Mucosa of gallbladder (tissue), 1 donor: ENCODE data around the gene SLC38A5. TPM values are rescaled to one million over a fixed set of nuclear protein-coding genes. Genes with fewer than 3 reads are reported as not detected.
"Not testable (repeated sequence)": the region's sequence is repeated elsewhere in the genome, so short reads cannot be mapped to it uniquely, and the experiment has no call there.

Experiments used
- DNase-seq: peaks from one replicate; pipeline ENCODE4 v3.0.0-alpha.2; 2020; ENCODE audit warnings: low spot score
- total RNA-seq: library from RNA; stranded (reverse); gene quantifications from one replicate; pipeline ENCODE4 v1.2.1, GENCODE V29; 2021
- donor health status: DM: no; HTN: no; CAD: no.

The SLC38A5 gene
- total RNA-seq, result 3.8 TPM

DNA sequence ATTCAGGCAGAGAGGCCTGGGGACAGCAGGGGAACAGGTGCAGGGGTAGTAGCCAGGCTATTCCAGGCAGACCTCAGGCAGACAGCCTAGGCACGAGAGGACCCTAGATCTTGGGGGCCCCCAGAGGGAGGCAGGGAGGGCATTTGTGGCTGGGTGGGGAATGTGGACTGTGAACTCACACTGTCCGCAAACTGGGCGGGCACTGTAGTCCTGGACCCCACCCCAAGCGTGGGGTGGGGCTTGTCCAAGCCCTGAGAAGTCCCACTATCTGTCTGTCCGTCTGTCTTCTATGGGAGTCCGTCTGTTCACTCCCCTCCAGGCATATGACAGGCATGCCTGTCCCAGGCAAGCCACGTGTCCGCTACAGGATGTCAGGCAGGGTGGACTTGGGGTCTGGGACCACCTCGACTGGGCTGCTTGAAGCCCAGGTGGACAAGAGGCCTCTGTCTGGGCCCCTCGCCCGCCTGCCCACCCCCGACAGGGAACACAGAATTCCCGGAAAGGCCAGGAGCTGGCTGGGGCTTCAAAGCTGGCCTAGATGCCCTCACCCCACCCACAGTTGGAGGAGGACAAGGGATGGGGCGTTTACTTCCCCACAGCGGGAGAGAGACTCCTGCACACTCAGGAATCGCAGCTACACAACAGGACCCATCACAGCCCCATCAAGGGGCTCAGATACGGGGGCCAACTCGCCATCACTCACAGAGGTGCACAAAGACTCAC lies at the start of gene SLC38A5:
SLC38A5 (minus strand) TSS at position 151 of the 723 bp plus-strand sequence. CDS start 2,336 bp downstream, outside the sequence.
- no peak for DNase-seq

DNA sequence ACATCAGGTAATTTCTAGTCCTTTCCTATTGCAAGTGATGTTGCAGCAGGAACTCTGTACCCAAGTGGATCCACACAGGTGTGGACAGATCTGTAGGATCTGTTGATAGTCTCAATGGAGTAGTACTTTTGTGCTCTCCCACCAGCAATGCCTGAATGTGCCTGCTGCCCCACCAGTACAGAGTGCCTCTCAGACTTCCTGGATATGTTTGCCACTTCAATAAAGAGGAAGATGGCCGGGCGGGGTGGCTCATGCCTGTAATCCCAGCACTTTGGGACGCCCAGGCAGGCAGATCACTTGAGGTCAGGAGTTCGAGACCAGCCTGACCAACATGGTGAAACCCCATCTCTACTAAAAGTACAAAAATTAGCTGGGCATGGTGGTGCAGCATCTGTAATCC lies 49.4 kb upstream of the SLC38A5 start:
- DNase-seq, result not testable (repeated sequence)

DNA sequence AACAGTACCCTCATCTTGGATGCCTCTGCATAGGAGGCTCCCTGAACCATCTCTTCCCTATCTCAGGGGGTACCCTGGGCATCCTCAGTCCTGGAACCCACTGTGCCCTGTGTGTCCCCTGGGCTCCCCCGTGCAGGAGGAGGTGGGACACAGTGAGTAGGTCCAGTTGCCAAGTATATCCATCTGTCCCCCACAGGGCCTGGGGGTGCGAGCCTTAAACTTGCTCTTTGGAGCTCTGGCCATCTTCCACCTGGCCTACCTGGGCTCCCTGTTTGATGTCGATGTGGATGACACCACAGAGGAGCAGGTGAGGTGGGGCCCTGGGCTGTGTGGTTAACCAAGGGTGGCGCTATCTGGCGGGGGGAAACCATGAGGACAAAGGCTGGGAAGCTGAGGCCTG lies 46.9 kb upstream of the SLC38A5 start:
- DNase-seq, result no peak

DNA sequence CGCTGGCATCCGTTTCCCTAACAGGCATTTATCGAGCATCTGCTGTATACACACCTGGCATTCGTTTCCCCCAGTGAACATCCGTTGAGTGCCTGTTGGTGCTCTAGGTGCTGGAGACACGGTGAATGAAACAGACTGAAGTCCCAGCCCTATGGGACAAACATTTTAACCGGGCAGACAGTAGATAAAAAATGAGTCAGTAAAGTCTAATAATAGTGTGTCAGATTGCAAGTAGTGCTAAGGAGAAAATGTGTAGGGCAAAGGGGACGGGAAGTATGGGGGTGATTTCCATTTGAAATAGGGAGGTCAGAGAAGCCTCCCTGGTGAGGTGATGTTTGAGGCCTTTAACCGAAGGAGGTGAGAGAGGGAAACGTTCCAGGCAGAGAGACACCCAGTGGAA lies 46.2 kb upstream of the SLC38A5 start:
- DNase-seq, result no peak

DNA sequence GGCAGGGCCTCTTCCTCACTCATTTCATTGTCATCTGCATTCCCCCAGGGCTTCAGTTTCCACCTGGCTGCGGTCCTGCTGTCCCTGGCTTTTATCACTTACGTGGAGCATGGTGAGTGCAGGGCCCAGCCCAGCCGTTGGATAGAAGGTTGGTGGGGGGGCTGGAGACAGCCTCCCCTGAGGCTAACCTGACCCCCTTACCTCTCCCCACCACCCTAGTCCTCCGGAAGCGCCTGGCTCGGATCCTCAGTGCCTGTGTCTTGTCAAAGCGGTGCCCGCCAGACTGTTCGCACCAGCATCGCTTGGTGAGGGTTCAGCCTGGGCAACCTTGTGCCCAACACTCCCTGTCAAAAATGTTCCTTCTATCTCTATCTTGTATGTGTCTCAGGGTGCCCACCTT lies 45.8 kb upstream of the SLC38A5 start:
- no peak for DNase-seq

DNA sequence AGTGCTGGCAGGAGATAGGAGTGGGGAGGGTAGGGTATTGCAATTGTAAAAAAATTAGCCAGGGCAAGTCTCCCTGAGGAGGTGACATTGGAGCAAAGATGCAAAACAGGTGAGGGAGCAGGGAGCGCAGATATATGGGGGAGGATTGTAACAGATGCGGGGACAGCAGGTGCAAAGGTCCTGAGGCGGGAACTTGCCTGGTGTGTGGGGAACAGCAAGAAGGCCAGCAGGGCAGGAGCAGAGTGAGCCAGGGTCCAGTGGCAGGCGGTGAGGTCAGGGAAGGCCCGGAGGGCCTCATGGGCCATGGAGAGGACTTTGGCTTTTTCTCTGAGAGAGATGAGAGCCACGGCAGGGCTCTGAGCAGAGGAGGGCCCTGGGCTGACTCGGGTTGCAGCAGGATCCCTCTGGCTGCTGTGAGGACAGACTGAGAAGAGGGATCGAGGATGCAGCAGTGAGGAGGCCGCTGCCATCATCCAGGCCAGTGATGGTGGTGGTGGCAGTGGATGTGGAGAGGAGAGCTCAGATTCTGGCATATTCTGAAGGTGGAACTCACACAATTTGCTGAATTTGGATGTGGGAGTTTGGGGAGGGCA lies 44.9 kb upstream of the SLC38A5 start:
- no peak for DNase-seq

DNA sequence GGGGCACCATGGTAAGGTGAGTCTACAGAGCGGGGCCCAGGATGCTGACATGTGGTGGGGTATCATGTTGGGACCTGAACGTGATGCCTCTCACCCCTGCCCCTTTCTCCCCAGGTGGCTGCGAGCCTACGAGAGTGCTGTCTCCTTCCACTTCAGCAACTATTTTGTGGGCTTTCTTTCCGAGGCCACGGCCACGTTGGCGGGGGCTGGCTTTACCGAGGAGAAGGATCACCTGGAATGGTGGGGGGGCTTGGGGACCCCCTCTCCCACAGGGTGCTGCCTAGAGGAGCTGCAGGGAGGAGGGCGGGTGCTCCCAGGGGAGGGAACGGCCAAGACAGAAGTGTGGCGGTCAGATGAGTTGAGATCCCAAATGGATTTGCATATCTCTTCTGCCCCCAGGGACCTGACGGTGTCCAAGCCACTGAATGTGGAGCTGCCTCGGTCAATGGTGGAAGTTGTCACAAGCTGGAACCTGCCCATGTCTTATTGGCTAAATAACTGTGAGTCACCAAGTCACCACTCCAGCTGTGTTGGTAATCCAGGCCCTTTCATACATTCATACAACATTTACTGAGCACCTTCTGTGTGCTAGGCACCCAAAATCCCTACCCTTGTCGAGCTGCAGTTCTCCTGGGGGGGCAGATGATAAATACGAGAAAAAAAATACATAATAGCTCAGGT lies 44.2 kb upstream of the SLC38A5 start:
- DNase-seq, result no peak

DNA sequence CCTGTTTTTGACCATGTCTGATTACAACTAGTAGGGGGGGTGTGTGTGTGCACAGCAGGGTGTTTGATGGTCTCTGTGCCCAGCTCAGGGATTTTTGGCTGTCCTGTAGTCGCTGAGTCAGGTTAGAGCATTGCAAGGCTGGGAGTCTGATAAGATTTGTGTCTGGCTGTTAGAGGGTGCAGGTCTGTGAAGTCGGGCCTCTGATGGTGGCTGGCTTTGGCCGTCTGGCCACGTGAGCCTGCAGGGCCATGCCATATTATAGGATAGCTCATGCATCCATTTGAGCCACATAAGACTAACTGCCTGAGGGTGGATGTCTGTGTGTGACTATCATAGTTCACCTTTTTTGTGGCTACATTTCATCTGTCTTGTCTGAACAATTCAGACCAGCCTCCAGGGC lies 43.6 kb upstream of the SLC38A5 start:
- DNase-seq, result no peak

DNA sequence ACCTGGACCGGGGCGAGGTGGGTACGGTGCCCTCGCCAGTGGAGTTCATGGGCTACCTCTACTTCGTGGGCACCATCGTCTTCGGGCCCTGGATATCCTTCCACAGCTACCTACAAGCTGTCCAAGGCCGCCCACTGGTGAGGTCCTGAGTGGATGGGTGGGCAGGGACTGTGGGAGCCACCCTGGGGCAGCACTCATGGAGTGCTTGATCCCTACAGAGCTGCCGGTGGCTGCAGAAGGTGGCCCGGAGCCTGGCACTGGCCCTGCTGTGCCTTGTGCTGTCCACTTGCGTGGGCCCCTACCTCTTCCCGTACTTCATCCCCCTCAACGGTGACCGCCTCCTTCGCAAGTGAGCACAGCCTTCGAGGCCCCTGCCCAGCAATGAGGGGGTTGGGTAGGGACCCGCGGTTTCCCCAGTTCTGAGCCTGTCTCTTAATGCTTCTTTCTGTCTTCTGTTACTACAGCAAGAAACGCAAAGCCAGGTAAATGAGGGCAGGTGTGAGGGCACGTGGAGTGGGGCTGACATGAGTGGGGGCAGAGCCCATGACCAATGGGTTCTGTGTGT lies 42.4 kb upstream of the SLC38A5 start:
- no peak for DNase-seq

DNA sequence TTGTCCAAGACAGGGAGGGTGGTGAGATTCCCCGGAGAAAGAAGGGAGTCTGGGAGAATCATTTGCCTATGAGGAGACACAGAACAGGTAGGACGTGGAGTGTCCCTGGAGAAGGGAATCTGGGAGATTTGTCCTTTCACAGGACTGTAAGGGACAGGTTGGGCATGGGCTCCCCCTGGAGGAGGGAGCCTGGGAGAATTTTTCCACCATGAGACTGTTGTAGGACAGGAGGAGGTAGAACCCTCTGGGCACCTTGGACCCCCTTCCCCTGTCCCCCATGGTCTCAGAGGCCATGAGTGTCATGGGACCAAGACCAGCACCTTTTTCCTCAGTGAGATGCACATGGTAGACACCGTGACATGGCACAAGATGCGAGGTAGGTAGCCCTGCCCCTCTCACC lies 41.5 kb upstream of the SLC38A5 start:
- no peak for DNase-seq

DNA sequence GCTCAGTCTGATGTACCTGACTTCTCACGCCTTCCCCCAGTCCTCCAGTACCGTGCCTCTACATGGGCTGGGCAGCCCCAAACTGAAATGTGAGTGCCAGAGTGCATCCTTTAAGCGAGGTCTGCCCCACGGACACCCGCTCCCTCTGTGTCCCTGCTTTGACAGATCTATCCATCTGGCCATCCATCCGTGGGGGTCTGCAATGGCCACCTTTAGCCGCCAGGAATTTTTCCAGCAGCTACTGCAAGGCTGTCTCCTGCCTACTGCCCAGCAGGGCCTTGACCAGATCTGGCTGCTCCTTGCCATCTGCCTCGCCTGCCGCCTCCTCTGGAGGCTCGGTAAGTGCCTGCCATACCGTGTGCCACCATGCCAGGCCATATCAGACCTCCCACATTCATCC lies 39.6 kb upstream of the SLC38A5 start:
- no peak for DNase-seq

DNA sequence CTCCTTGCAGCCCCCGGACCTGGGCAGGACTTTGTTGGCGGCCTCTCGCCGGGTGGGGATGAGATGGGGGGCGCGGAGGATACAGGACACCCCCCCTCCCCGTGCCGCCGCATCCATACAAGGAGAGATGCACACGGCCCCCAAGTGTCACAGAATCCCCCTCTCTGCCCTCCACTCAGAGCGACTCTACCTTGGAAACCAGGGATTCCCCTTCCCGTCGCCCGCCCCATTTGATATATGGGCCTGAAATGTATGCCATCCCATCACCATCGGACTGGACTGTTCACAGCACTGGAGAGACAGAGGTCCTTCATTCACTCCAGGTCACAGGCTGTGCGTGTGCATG lies 39.2 kb upstream of the SLC38A5 start:
- no peak for DNase-seq

DNA sequence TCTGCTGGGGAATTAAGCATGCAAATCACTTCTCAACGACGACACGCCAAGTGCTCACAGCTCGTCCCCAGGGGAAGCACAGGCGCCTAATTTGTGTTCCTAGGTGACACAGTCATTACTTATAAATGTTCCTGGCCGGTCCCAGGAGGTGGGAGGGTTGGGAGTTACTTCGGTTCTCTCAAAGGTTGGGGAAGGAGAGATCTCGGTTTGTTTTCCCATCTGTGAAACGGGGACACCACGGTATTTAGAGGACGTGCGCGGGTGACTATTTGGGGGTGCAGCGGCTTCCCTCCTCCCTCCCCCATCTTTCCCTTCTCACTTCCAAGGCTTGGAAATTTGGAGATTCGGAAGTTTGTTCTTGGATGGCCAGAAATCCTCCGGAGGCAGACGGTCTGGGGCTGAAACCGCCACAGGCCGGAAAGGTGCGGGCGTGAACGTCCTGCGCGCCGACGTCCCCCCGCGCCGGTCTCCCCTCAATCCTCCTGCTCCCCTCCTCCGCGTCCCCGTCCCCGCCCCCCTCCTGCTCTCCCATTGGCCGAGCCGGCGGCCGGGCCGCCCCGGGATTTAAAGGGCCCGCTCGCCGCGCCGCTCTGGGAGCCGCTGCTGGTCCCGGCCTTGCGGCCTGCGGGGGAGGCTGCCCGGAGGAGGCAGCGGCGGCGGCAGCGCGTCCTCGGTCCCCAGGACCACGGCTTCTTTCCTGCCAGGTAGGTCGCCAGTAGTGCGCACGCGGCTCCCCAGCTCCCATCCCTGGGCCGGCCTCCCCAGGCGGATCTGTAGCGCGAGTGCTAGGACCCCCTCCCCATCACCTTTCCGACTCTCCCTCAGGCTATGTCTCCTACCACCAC lies 38.6 kb upstream of the SLC38A5 start, which contains the start of gene PORCN:
PORCN (plus strand) TSS at position 593 of the 845 bp plus-strand sequence. CDS start 829 bp downstream, outside the sequence.
- DNase-seq, result peak; percentile 75

DNA sequence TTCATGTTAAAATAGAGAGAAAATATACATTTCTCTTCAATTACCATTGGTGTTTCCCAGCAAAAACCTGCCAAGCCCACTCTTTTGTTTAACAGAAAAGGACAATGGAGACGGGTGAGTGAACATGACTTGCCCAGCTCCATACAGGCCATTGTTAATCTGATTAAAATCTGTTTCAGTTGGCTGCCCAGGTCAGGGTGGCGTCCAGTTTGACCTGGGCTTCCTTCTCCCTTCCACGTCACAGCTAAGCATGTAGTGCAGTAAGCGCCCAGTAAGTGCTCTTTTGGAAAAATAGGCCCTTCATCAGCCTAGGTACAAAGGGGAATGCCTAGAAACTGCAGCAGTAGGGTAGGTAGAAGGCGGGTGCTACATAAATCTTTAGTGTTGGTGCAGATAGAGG lies 37.2 kb upstream of the SLC38A5 start:
- no peak for DNase-seq

DNA sequence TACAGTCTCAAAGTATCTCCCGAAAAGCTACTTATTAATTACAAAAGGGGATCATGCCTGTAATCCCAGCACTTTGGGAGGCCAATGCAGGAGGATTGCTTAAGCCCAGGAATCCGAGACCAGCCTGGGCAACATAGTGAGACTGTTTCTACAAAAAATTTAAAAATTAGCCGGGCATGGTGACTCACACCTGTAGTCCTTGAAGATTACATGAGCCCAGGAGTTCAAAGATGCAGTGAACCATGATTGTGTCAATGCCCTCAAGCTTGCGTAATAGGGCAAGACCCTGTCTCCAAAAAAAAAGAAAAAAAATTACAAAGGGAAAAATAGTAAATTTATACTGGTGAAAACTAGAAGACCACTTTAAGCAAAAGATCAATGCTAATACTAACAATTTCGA lies 35.4 kb upstream of the SLC38A5 start:
- DNase-seq, result no peak

DNA sequence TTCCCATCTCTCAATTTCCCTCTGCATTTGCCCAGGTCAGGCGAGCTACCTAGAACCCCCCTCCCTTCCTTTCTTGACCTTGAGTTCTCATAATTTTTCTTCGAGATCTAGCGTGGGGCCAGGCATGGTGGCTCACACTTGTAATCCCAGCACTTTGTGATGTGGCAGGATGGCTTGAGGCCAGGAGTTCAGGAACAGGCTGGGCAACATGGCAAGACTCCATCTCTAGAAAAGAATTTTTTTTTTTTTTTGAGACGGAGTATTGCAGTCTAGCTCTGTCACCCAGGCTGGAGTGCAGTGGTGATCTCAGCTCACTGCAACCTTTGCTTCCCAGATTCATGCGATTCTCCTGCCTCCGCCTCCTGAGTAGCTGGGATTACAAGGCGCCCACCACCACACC lies 34.2 kb upstream of the SLC38A5 start:
- DNase-seq, result no peak

DNA sequence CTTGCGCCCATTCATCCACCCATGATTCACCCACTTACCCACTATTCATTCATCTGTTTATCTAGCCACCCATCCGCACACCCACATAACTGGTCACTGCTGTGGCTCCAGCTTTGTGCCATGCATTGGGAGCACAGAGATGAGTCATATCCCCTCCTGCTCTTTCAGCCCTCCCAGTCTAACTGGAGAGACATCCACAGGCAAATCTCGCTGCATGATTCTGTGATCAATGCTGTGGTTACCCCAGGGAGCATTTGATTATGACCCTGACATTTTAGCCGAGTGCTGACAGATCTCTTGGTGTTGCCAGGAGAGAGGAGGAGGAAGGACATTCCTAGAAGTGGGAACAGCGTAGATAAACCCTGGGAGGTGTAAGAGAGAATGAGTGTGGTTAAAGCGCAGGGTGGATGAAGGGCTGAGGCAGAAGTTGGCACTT lies 28.3 kb upstream of the SLC38A5 start:
- DNase-seq, result no peak

DNA sequence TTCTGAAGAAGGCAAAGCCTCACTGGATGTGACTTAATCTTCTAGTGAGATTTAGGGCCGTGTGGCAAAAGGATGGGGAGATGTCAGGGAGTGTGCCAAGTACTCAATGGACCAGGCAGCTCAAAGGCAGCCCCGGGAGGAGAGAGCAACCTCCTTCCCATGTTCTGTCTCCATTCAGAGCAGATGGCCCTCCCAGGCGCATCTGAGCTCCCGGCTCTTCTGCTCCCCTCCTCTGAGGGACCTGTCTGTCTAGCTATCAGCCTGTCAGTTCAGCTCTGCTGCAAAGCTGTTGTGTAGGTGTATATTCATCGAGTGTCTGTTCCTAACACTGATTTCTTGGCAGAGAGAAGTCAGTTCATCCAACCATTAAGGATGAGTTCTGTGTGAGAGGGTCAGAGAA lies 27.8 kb upstream of the SLC38A5 start:
- DNase-seq, result no peak

DNA sequence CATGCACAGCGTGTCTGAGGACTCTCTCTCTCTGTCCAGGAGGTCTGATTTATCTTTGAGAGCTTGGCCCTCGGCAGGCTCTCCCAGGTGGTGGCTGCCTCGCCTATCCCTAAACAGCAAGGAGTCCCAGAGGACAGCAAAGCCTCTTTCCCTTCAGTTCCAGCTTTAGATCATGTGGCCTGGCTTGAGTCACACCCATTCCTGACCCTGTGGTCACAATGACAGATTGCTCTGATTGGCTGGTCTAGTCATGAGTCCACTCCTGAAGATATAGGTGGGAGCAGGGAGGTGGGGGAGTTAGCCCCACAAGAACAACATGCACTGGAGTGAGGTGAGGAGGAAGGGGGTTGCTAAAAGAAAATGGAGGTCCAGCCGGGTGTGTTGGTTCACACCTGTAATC lies 26.6 kb upstream of the SLC38A5 start:
- no peak for DNase-seq

DNA sequence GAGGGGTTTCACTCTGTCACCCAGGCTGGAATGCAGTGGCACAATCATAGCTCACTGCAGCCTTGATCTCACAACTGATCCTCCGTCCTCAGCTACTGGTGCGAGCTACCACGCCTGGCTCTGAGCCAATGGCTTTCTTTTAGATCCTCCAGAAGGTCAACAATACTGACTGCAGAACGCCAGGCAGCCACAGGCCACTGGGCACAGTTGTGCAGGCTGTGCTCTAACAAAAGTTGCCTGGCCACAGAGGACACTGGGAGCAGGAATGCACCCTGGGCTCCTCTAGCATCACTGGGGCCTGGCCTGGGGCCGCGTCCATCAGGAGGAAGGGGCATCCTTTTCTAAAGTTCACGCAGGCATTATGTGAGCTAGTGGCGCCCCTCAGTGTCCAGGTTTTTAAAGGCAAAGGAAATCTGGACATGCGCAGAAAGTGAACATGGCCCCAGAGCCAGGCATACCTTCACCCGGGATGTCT lies 23.9 kb upstream of the SLC38A5 start:
- no peak for DNase-seq

DNA sequence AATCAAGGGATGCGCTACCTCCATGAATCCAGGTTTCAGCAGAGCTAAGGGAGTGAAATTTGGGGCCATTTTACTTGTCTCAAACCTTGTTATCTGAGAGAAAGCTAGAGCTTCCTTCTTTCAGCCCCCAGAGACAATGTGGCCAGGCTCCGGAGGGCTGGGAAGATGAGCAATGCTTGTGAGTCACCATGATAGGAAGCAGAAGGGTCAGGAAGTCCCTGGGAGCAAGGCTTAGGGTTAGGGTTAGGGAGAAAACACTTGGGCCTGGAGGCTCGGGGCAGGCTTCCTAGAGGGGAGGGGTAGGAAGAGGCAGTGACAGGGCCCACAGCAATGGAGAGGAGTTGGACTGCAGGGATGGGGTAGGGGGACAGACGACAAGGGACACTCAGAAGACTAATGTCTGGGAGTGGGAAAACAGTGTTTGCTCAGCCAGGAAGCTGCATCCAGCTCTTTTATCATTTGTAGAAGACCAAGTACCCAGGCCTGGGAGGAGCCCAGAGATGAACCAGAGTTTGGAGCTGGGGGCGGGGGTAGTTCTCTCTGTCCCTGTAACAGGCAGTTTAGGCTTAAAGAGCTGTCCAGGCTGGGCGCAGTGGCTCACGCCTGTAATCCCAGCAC lies 22.3 kb upstream of the SLC38A5 start:
- DNase-seq, result no peak
